ENCODE results near the gene SLC16A4. TPM values are rescaled to one million over a fixed set of nuclear protein-coding genes. Genes with fewer than 3 reads are reported as not detected.

Gene SLC16A4
- total and polyA plus RNA-seq, 2 donors: 0.71 to 2.8 TPM

DNA sequence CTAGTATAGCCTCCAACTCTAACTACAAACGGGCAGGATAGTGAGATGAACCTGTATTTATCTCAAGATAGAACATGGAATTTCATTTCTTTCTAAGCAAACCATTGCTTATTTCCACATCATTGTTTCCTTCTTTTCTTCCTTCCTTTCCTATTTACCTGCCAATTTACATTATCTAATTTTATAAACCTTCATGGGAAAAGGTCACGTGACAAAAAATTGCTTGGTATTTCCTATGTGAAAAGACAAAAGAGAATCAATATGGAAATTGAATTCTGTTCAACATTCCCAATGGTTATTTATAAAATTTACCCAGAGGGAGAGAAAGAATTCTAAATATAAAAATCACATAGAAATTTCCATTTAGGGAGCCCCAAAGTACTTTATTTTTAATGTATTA lies 74.1 kb downstream of the SLC16A4 start:
- Histone ChIP-seq H3K9me3 (ENCODE audit: control insufficient read depth in 2 of 2, insufficient read depth in 1 of 2, low read length in 1 of 2) (no peaks in the 10 kb centered on the region), H3K4me1 (ENCODE audit: control insufficient read depth in 2 of 2, insufficient read depth in 2 of 2, low read length in 2 of 2) (peaks cover 0 to 3% of the 10 kb centered on the region in 2 donors), H3K27ac (ENCODE audit: low read depth in 1 of 2, low read length in 1 of 2) (no peak overlapping the region), H3K27me3 (ENCODE audit: control insufficient read depth in 2 of 2, insufficient read depth in 1 of 2, low read length in 1 of 2) (no peaks in the 10 kb centered on the region), H3K4me3 (ENCODE audit: low read length in 2 of 2) (no peak overlapping the region), H3K36me3 (ENCODE audit: control insufficient read depth in 2 of 2, insufficient read depth in 2 of 2, low read length in 1 of 2) (no peaks in the 10 kb centered on the region)
- DNase-seq (ENCODE audit: low read depth in 6 of 9, low spot score in 9 of 9): no peak
- WGBS: 97% methylated on average over 2 of the region's 2 CpGs

Other genes with a start within 250 kb of the SLC16A4 start
- gene SLC6A17, start 240.5 kb downstream of the SLC16A4 start, total RNA-seq: under 0.01 TPM
- gene SLC6A17, start 240.5 kb downstream of the SLC16A4 start, polyA plus RNA-seq: 0.30 TPM
- gene KCNC4, start 180.7 kb downstream of the SLC16A4 start, total RNA-seq: 3.0 TPM
- 4.0 TPM for gene KCNC4, start 180.7 kb downstream of the SLC16A4 start, polyA plus RNA-seq
- gene RBM15, start 51.6 kb downstream of the SLC16A4 start, total RNA-seq: 26.0 TPM
- 5.6 TPM for gene RBM15, start 51.6 kb downstream of the SLC16A4 start, polyA plus RNA-seq
- gene LAMTOR5, start 16.7 kb upstream of the SLC16A4 start, total RNA-seq: 144 TPM
- 296 TPM for gene LAMTOR5, start 16.7 kb upstream of the SLC16A4 start, polyA plus RNA-seq
- gene PROK1, start 60.1 kb upstream of the SLC16A4 start, total RNA-seq: 0.19 TPM
- 0.50 TPM for gene PROK1, start 60.1 kb upstream of the SLC16A4 start, polyA plus RNA-seq
- gene KCNA10, start 128.1 kb upstream of the SLC16A4 start, total RNA-seq: 0.05 TPM
- 0.05 TPM for gene KCNA10, start 128.1 kb upstream of the SLC16A4 start, polyA plus RNA-seq
- 2.5 TPM for gene KCNA2, start 215.3 kb upstream of the SLC16A4 start, total RNA-seq
- 0.50 TPM for gene KCNA2, start 215.3 kb upstream of the SLC16A4 start, polyA plus RNA-seq

Measured in thymus (tissue), 11 donors.